Coronary artery (tissue), 2 donors: ENCODE measurements around the gene LCE6A.

Source experiments
- DNase-seq: peaks from one replicate; pipeline ENCODE4 v3.0.0-alpha.2; 2017; ENCODE audit warnings: low spot score
- H3K27ac ChIP-seq, 2 donors: fragments of 200-600 bp; sonication (generic); one replicate each; pipeline ENCODE4 v1.5.1; 2016 to 2019
- H3K4me3 ChIP-seq: fragments of 200-600 bp; sonication (generic); 2 replicates; pipeline ENCODE4 v1.5.1; 2016; ENCODE audit warnings: mild to moderate bottlenecking, moderate library complexity
- TF ChIP-seq, protein P1 (sequence below): fragments of 200-600 bp; sonication (generic); IDR thresholded peaks from one replicate; pipeline ENCODE4 v1.5.1; 2019; ENCODE audit warnings: antibody characterized with exemption

LCE6A gene

DNA sequence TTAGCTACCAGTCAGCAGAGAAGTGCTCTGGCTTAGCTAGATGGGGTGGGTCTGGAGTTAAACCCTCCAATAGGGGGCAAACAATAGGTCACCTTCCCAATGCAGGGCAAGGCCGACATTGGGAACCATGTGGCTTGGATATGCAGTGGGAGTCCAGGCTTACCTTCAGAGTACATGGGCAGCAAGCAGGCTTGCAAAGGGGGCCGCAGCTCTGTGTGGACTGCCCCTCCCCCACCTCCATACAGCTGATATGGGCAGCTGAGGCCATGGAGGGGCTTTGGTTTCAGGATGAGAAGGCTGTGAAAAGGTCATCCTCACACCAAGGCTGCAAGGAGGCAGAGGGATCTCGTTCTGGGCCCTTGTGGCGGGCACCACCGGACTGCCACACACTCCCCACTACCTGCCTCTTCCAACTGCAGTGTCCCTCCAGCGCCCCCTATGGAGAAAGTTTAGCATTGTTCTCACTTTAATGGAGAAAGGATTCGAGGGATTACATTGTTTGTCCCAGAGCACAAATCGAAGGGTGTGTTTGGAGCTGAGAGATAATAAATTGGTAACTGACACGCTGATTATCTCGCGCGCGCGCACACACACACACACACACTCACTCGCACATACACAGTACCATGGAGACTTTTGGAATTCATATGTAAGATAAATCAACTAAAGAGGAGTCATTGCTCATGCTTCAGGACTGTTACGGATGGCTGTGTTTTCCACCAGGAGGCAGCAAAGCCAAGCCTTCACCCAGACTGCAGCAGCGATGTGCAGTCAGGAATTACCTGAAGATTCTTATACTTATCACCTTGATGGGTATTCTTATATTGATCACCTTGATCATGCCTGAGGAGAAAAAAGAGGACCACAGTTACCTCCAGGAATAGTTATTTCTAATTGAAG, 28.4 kb downstream of the LCE6A start:
- no peak for DNase-seq
- no peak overlapping the region for H3K4me3 ChIP-seq
- TF ChIP-seq, protein P1, sequence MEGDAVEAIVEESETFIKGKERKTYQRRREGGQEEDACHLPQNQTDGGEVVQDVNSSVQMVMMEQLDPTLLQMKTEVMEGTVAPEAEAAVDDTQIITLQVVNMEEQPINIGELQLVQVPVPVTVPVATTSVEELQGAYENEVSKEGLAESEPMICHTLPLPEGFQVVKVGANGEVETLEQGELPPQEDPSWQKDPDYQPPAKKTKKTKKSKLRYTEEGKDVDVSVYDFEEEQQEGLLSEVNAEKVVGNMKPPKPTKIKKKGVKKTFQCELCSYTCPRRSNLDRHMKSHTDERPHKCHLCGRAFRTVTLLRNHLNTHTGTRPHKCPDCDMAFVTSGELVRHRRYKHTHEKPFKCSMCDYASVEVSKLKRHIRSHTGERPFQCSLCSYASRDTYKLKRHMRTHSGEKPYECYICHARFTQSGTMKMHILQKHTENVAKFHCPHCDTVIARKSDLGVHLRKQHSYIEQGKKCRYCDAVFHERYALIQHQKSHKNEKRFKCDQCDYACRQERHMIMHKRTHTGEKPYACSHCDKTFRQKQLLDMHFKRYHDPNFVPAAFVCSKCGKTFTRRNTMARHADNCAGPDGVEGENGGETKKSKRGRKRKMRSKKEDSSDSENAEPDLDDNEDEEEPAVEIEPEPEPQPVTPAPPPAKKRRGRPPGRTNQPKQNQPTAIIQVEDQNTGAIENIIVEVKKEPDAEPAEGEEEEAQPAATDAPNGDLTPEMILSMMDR: no peak
- no peak overlapping the region for H3K27ac ChIP-seq

DNA sequence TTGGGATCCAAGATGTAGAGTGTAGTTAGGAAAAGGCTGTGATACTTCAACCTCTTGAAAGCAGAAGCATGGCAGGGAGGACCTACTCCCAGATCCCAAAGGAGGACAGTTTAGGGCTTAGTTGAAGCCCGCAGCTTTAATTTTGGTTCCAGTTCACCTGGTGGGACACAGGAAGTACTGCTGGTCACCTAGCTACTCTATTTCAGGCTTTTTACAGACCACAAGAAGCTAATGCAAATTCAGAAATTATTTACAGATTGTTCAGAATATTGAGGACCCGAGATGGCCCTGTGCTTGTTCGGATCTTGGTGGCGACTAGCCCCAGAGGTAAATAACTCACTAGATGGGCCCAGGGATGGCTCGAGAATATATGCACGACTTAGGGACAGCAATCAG, 29.1 kb downstream of the LCE6A start:
- Histone ChIP-seq H3K27ac (no peak overlapping the region), H3K4me3 (no peak overlapping the region)
- no peak for DNase-seq
- TF ChIP-seq, protein P1: no peak

DNA sequence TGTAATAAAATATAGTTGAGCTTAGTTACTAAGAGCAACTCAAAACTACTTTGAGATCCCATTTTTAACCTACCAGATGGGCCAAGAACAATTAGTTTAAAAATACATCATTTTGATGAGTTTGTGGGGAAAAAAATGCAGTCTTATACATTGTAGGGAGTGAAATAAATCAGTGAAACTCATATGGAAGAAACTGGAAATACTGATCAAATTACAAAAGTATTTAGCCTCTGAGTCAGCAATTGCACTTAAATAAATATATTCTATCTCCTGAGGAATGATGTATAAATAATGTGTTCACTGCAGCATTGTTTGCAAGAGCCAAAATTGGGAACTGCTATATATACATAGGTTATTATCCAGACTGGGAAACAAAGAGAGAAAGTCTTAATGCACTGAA, 30.8 kb downstream of the LCE6A start:
- no peak overlapping the region for H3K27ac ChIP-seq
- no peak for DNase-seq
- no peak overlapping the region for H3K4me3 ChIP-seq
- TF ChIP-seq, protein P1: no peak

DNA sequence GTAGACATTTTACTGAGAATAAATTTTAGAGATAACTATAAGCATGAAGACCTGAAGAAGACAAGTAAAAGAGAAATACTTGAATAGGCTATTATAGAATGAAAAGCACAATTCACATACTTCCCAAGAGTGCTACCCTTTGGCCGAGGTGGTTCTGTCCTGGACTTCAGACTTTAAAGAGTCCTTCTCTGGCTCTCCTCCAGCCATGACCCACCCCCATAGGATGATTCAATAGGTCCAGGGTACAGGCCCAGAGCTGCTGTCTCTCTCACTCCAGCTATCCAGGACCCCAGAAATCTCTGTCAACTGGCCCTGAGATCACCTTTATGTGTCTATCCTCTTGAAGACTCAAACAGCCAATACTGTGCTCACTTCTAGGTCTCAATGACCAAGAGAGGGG, 34.2 kb downstream of the LCE6A start:
- Histone ChIP-seq H3K4me3 (no peak overlapping the region), H3K27ac (no peak overlapping the region)
- TF ChIP-seq, protein P1: no peak
- no peak for DNase-seq

DNA sequence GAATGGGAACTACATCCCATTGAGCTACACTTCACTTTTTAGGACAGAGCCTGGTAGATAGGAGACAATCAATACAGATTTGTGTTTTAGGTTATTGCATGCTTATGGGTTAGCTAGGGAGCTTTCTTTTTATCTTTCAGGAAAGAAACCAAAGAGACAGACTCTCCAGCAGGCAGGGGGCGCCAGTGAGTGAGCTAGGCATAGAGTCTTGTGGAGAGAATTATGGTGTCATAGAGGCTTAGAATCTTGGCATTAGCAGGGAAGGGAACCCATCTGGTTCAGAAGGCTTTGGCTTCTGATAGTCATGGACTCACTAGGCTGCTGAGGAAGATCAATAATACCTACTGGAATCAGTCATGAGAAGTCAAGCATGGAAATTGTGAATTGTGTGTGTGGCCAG, 35.4 kb downstream of the LCE6A start, which contains the start of gene SMCP:
SMCP (plus strand) TSS at position 281 of the 400 bp plus-strand sequence. CDS start 6,101 bp downstream, outside the sequence.
- TF ChIP-seq, protein P1: no peak
- Histone ChIP-seq H3K27ac (no peak within 1 kb of the TSS), H3K4me3 (no peak within 1 kb of the TSS)
- no peak for DNase-seq

DNA sequence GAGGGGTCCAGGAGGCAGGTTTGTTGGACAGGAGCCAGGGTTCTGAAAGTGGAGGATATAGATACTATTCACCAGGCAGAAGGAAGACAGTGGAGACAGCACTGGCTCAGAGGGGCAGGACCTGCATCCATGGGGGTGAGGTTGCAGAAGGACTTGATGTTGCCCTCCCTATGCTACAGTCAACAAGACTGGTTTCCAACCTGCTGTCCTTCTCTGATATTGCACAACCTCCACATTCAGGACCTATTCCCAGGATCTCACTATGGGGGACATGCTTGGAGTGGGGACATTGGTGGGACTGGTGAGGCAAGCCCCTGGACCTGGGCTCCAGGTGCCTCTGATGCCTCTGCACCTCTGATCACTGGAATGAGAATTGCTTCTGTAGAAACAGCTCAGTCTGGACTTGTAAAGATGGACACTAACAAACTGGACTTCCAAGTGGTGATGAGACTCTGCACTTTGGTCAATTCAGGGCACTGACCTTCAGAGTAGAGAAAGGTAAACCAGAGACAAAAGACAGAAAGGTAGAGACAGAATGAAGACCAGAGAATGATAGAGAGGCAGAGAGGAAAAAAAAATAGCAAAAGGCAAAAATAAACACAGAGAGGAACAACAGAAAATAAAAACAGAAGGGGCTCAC, 37.0 kb downstream of the LCE6A start:
- TF ChIP-seq, protein P1: no peak
- no peak for DNase-seq
- H3K27ac ChIP-seq: no peak overlapping the region
- H3K4me3 ChIP-seq: no peak overlapping the region
